A549 (cell line): Measurements from ENCODE around the gene MBL2. TPM values are rescaled to one million over a fixed set of nuclear protein-coding genes. Genes with fewer than 3 reads are reported as not detected.

ENCODE experiments used
- ATAC-seq, 2 experiments: fragments of 200-7000 bp in 1 of 2; fragments of >200 bp in 1 of 2; cut with Nextera tagmentation in 1 of 2; cut with Tn5 transposase in 1 of 2; 3 replicates each; pipeline versions ENCODE4 v1.8.0 to v1.9.1; 2018 to 2020; ENCODE audit warnings: mild to moderate bottlenecking in 1 of 2, moderate library complexity in 1 of 2
- CTCF ChIA-PET: fragments of 300-600 bp; sonication (Branson Sonifier 250); formaldehyde crosslinking; extraction: SDS; loops from one replicate; lab custom pipeline; 2021; ENCODE audit warnings: antibody characterized with exemption, inconsistent platforms; lab: Yijun Ruan, JAX
- POLR2A ChIA-PET: fragments of 350-600 bp; formaldehyde crosslinking; extraction: SDS; loops from one replicate; lab custom pipeline; 2021; ENCODE audit warnings: antibody characterized with exemption, inconsistent platforms; lab: Yijun Ruan, JAX
- DNase-seq, 2 experiments: peaks; one replicate each; pipeline versions ENCODE4 v3.0.0 to v3.0.0-alpha.2; 2011 to 2016; ENCODE audit warnings: low read depth in 1 of 2, low spot score in 1 of 2
- FAIRE-seq: peaks from 2 replicates; lab custom pipeline; 2011; peaks lifted over from hg19 to GRCh38; lab: Jason Lieb, UNC
- H3K27ac ChIP-seq, 2 experiments: fragments of >200 bp; sonication (Bioruptor Twin); formaldehyde crosslinking; 3 replicates each; pipeline ENCODE4 v1.5.1; 2016 to 2017
- H3K4me1 ChIP-seq: fragments of >200 bp; sonication (Bioruptor Twin); formaldehyde crosslinking; 3 replicates; pipeline ENCODE4 v1.6.1; 2016
- H3K4me2 ChIP-seq: fragments of >200 bp; sonication (Bioruptor Twin); formaldehyde crosslinking; 3 replicates; pipeline ENCODE4 v1.6.1; 2016
- H3K4me3 ChIP-seq: fragments of >200 bp; sonication (Bioruptor Twin); formaldehyde crosslinking; 3 replicates; pipeline ENCODE4 v1.5.1; 2016
- H3K9me3 ChIP-seq: fragments of >200 bp; sonication (Bioruptor Twin); formaldehyde crosslinking; 3 replicates; pipeline ENCODE4 v1.6.1; 2016
- E2F6 ChIP-seq: IDR thresholded peaks from 2 replicates; pipeline ENCODE4 v1.6.1; 2012; ENCODE audit warnings: low read depth, borderline replicate concordance
- EHF ChIP-seq: fragments of 250-450 bp; sonication (Bioruptor Pico); IDR thresholded peaks from 2 replicates; pipeline ENCODE4 v1.5.0; 2020; ENCODE audit warnings: mild to moderate bottlenecking
- ELK1 ChIP-seq: fragments of 150-350 bp; IDR thresholded peaks from 2 replicates; pipeline ENCODE4 v1.6.1; 2014; ENCODE audit warnings: low read depth, mild to moderate bottlenecking, low read length
- FOSL2 ChIP-seq, 2 experiments: fragments of 450-650 bp in 1 of 2; fragments of >200 bp in 1 of 2; sonication (Bioruptor Twin) in 1 of 2; formaldehyde crosslinking; IDR thresholded peaks; 2 replicates each; pipeline versions ENCODE4 v1.5.0 to v1.6.1; 2016 to 2020; ENCODE audit warnings: mild to moderate bottlenecking in 1 of 2, moderate library complexity in 1 of 2
- FOXS1 ChIP-seq: fragments of 250-450 bp; sonication (Bioruptor Pico); IDR thresholded peaks from 2 replicates; pipeline ENCODE4 v1.5.0; 2020; ENCODE audit warnings: mild to moderate bottlenecking, moderate library complexity
- HEYL ChIP-seq: fragments of 250-450 bp; sonication (Bioruptor Pico); IDR thresholded peaks from 2 replicates; pipeline ENCODE4 v1.8.0; 2021; ENCODE audit warnings: mild to moderate bottlenecking, moderate library complexity
- HOXB5 ChIP-seq: fragments of 250-450 bp; sonication (Bioruptor Pico); IDR thresholded peaks from 2 replicates; pipeline ENCODE4 v1.5.0; 2020; ENCODE audit warnings: mild to moderate bottlenecking, moderate library complexity
- KDM1A ChIP-seq: fragments of 200-600 bp; sonication (generic); IDR thresholded peaks from 2 replicates; pipeline ENCODE4 v1.6.1; 2016; ENCODE audit warnings: low read depth, mild to moderate bottlenecking
- KDM5A ChIP-seq: fragments of 200-600 bp; sonication (generic); IDR thresholded peaks from 2 replicates; pipeline ENCODE4 v1.6.1; 2016; ENCODE audit warnings: antibody characterized with exemption, mild to moderate bottlenecking
- MAX ChIP-seq: IDR thresholded peaks from 2 replicates; pipeline ENCODE4 v1.6.1; 2012
- MYC ChIP-seq: IDR thresholded peaks from 2 replicates; pipeline ENCODE4 v1.6.1; 2012; ENCODE audit warnings: mild to moderate bottlenecking, inconsistent platforms, low read length, improper control_type of control experiment, borderline replicate concordance
- PBX3 ChIP-seq: IDR thresholded peaks from 2 replicates; pipeline ENCODE4 v1.6.1; 2012
- PHF8 ChIP-seq: fragments of 200-600 bp; sonication (generic); IDR thresholded peaks from 2 replicates; pipeline ENCODE4 v1.6.1; 2016; ENCODE audit warnings: low read depth, mild to moderate bottlenecking, antibody characterized with exemption, moderate library complexity, borderline replicate concordance
- POLR2AphosphoS2 ChIP-seq: conservative IDR thresholded peaks from 2 replicates; pipeline ENCODE4 v1.6.1; 2012; ENCODE audit warnings: low read length, improper control_type of control experiment, inconsistent platforms
- RARB ChIP-seq: fragments of 250-450 bp; sonication (Bioruptor Pico); IDR thresholded peaks from 2 replicates; pipeline ENCODE4 v1.8.0; 2021; ENCODE audit warnings: mild to moderate bottlenecking, moderate library complexity
- RCOR1 ChIP-seq: fragments of 150-350 bp; IDR thresholded peaks from 2 replicates; pipeline ENCODE4 v1.6.1; 2014; ENCODE audit warnings: antibody characterized with exemption, low read length, low read depth
- REST ChIP-seq: fragments of 200-600 bp; sonication (generic); IDR thresholded peaks from 2 replicates; pipeline ENCODE4 v1.6.1; 2016; ENCODE audit warnings: antibody characterized with exemption, mild to moderate bottlenecking, moderate library complexity
- RFX5 ChIP-seq: fragments of 450-650 bp; IDR thresholded peaks from 2 replicates; pipeline ENCODE4 v1.7.1; 2014; ENCODE audit warnings: antibody characterized with exemption, mild to moderate bottlenecking, moderate library complexity
- SMC3 ChIP-seq: fragments of >200 bp; sonication (Bioruptor Twin); formaldehyde crosslinking; IDR thresholded peaks from 3 replicates; pipeline ENCODE4 v1.6.1; 2018; ENCODE audit warnings: inconsistent platforms
- ZSCAN20 ChIP-seq: fragments of 250-450 bp; sonication (Bioruptor Pico); IDR thresholded peaks from 2 replicates; pipeline ENCODE4 v1.8.0; 2022; ENCODE audit warnings: mild to moderate bottlenecking, moderate library complexity
- WGBS: methylation state at CpG from one replicate; pipeline ENCODE4 v1.1.6; 2017; ENCODE audit errors: missing lambda C conversion rate; 5-methylcytosine and 5-hydroxymethylcytosine counted together
- polyA plus RNA-seq, 4 experiments: library from polyadenylated mRNA; depleted of rRNA in 3 of 4; stranded (reverse); fragments of >200 nt; fragmentation: RNase III in 1 of 4; extraction: RNeasy Plus Mini Kit Qiagen cat#74134 plus additional on column Dnase treatment in 1 of 4; gene quantifications; 2 replicates in 3 of 4; 3 replicates in 1 of 4; pipeline ENCODE4 v1.2.3, GENCODE V29; 2011 to 2017

Gene MBL2
- polyA plus RNA-seq, 2 of the 4 experiments (the other 2 are of a cell fraction), result not detected

GRCh38 chr10:52771534-52772445, 794 bp downstream of the MBL2 start:
- no peak for ATAC-seq
- ChIA-PET CTCF (interaction anchor here (4.4 kb wide), 1 partner anchor 8 kb away, joined by 25 read pairs; no protein-coding TSS in a partner anchor), POLR2A (no interaction called here)
- TF ChIP-seq E2F6, result no peak
- no peak for TF ChIP-seq RARB
- no peak for TF ChIP-seq POLR2AphosphoS2
- no peak for TF ChIP-seq PBX3
- TF ChIP-seq FOSL2 (IDR thresholded peaks at IDR 0.05), result no peak
- no peak for TF ChIP-seq FOSL2 (CRISPR knock-in tag; IDR thresholded peaks at IDR 0.05)
- no peak for TF ChIP-seq KDM5A
- no peak for TF ChIP-seq REST
- no peak for TF ChIP-seq EHF (CRISPR knock-in tag)
- no peak for TF ChIP-seq KDM1A
- no peak for TF ChIP-seq PHF8
- TF ChIP-seq RCOR1, result no peak
- no peak for TF ChIP-seq MAX
- no peak for TF ChIP-seq MYC
- TF ChIP-seq RFX5, result no peak
- no peak for TF ChIP-seq ZSCAN20 (CRISPR knock-in tag)
- TF ChIP-seq ELK1, result no peak
- no peak for TF ChIP-seq HOXB5 (CRISPR knock-in tag)
- TF ChIP-seq FOXS1 (CRISPR knock-in tag), result no peak
- no peak for TF ChIP-seq HEYL
- no peak for TF ChIP-seq SMC3
- H3K4me2 ChIP-seq, result no peak overlapping the region
- no peak for FAIRE-seq
- no peak overlapping the region for H3K27ac ChIP-seq
- no peak for DNase-seq
- H3K4me1 ChIP-seq, result no peaks in the 10 kb centered on the region
- H3K4me3 ChIP-seq, result no peak overlapping the region
- WGBS, result 33% methylated on average over 8 of the region's 8 CpGs
- H3K9me3 ChIP-seq, result no peaks in the 10 kb centered on the region
